Endometrial microvascular endothelial cells (primary cell): ENCODE data around the gene STRA8. TPM values are rescaled to one million over a fixed set of nuclear protein-coding genes. Genes with fewer than 3 reads are reported as not detected.

Experiments used
- in situ Hi-C: cut with HindIII; loops from 2 replicates; pipeline ENCODE4 v1.10.0; 2017; ENCODE audit warnings: low sequenced_read_pairs, low pct_unique_long_range_greater_than_20kb; ENCODE audit errors: inconsistent ontology term
- total RNA-seq: library from RNA; depleted of rRNA; stranded (reverse); fragments of >200 nt; gene quantifications from one replicate; pipeline ENCODE4 v1.2.3, GENCODE V29; 2015; ENCODE audit errors: inconsistent ontology term

Gene STRA8
- total RNA-seq, 1 donor from 2014 or later, result not detected

GRCh38 chr7:135283959-135284638, 50.5 kb downstream of the STRA8 start:
- in situ Hi-C loops, result no loop called here

GRCh38 chr7:135285547-135286233, 52.1 kb downstream of the STRA8 start:
- in situ Hi-C loops, result no loop called here

GRCh38 chr7:135286876-135287275, 53.2 kb downstream of the STRA8 start:
- in situ Hi-C loops, result no loop called here

- in situ Hi-C loops, result no loop called here
These were observed 57.0 kb downstream of the STRA8 start for GRCh38 chr7:135290594-135290993.

GRCh38 chr7:135291809-135292253, 58.2 kb downstream of the STRA8 start:
- in situ Hi-C loops, result no loop called here

- in situ Hi-C loops, result no loop called here
These were observed 65.6 kb downstream of the STRA8 start for GRCh38 chr7:135299235-135299634.

GRCh38 chr7:135300913-135301765, 67.5 kb downstream of the STRA8 start:
- in situ Hi-C loops, result no loop called here

Other genes with a start within 250 kb of the STRA8 start
- gene AGBL3, start 247.3 kb upstream of the STRA8 start, total RNA-seq, result 0.56 TPM
- 14.8 TPM for gene TMEM140, start 85.8 kb upstream of the STRA8 start, total RNA-seq
- 22.7 TPM for gene CYREN, start 63.1 kb upstream of the STRA8 start, total RNA-seq
- gene WDR91, start 22.3 kb upstream of the STRA8 start, total RNA-seq, result 4.8 TPM